ENCODE measurements around the gene CP. TPM values are rescaled to one million over a fixed set of nuclear protein-coding genes. Genes with fewer than 3 reads are reported as not detected.
A peak's percentile ranks its signal among the peaks of the same experiment; 100 is the strongest.
"Not testable (repeated sequence)": the region's sequence is repeated elsewhere in the genome, so short reads cannot be mapped to it uniquely, and the experiment has no call there.

CP gene
- total RNA-seq, 1 donor from 2014 or later: not detected

DNA sequence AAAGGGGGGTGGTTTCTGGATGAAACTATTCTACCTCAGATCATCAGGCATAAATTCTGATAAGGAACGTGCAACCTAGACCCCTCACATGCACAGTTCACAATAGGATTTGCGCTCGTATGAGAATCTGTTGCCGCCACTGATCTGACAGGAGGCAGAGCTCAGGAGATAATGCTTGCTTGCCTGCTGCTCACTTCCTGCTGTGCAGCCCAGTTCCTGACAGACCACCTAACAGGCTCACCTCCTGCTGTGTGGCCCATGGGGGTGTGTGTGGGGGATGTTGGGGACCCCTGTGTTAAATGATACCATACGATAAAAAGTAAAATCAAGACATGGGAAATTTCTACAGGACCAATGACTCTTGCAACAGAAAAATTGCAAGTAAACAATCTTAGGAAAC, 24.0 kb downstream of the CP start:
- Mint-ChIP-seq H3K4me1 (ENCODE audit: low read depth) (peaks cover 5% of the 10 kb centered on the region), H3K4me3 (no peak overlapping the region), H3K9me3 (no peaks in the 10 kb centered on the region), H3K27me3 (ENCODE audit: insufficient read depth) (peaks cover 43% of the 10 kb centered on the region), H3K36me3 (ENCODE audit: low read depth) (no peaks in the 10 kb centered on the region), H3K27ac (no peak overlapping the region)
- intact Hi-C loops (cut with micrococcal nuclease): no loop called here
- no peak for DNase-seq (ENCODE audit: low spot score)

- H3K4me1 Mint-ChIP-seq (ENCODE audit: low read depth); H3K9me3 Mint-ChIP-seq; H3K4me3 Mint-ChIP-seq; DNase-seq (ENCODE audit: low spot score); intact Hi-C loops (cut with micrococcal nuclease); H3K27ac Mint-ChIP-seq; H3K36me3 Mint-ChIP-seq (ENCODE audit: low read depth): not testable (repeated sequence)
- peaks cover 41% of the 10 kb centered on the region for H3K27me3 Mint-ChIP-seq (ENCODE audit: insufficient read depth)
Observed at GRCh38 chr3:149196805-149197592, 24.6 kb downstream of the CP start.

GRCh38 chr3:149195221-149195620, 26.4 kb downstream of the CP start:
- no peak for DNase-seq (ENCODE audit: low spot score)
- intact Hi-C loops (cut with micrococcal nuclease): loop anchor here (2.0 kb wide), 1 partner anchor 14 kb away; no protein-coding TSS in a partner anchor
- Mint-ChIP-seq H3K4me3 (no peak overlapping the region), H3K27ac (no peak overlapping the region), H3K36me3 (ENCODE audit: low read depth) (no peaks in the 10 kb centered on the region), H3K9me3 (no peaks in the 10 kb centered on the region), H3K27me3 (ENCODE audit: insufficient read depth) (peaks cover 47% of the 10 kb centered on the region), H3K4me1 (ENCODE audit: low read depth) (no peaks in the 10 kb centered on the region)

- Mint-ChIP-seq H3K4me1 (ENCODE audit: low read depth) (no peaks in the 10 kb centered on the region), H3K9me3 (no peaks in the 10 kb centered on the region), H3K4me3 (no peak overlapping the region), H3K27me3 (ENCODE audit: insufficient read depth) (peaks cover 50% of the 10 kb centered on the region), H3K27ac (no peak overlapping the region), H3K36me3 (ENCODE audit: low read depth) (no peaks in the 10 kb centered on the region)
- intact Hi-C loops (cut with micrococcal nuclease): no loop called here
- DNase-seq (ENCODE audit: low spot score): no peak
Observed at GRCh38 chr3:149188494-149188893, 33.1 kb downstream of the CP start.

DNA sequence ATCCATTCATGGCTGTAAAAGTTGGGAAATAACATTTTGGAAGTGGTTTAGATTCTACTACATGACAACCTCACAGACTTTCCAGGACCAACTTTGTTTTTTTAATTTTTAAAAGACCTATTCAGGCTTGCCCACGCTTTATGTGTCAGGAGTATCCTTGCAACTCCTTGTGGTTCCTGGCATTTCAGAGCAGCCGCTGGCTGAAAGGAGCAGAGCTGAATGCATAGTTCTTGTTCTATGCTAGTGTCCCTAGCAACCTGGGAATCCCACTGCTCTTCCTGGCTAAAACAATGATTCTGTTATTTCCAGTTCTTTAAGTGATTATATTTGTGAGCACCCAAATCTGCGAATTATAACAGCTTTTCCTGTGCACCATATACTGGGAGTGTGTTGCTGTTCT, 34.9 kb downstream of the CP start:
- Mint-ChIP-seq H3K9me3 (no peaks in the 10 kb centered on the region), H3K27me3 (ENCODE audit: insufficient read depth) (peaks cover 44% of the 10 kb centered on the region), H3K4me3 (no peak overlapping the region), H3K36me3 (ENCODE audit: low read depth) (no peaks in the 10 kb centered on the region), H3K27ac (no peak overlapping the region), H3K4me1 (ENCODE audit: low read depth) (no peaks in the 10 kb centered on the region)
- intact Hi-C loops (cut with micrococcal nuclease): no loop called here
- DNase-seq (ENCODE audit: low spot score): no peak

DNA sequence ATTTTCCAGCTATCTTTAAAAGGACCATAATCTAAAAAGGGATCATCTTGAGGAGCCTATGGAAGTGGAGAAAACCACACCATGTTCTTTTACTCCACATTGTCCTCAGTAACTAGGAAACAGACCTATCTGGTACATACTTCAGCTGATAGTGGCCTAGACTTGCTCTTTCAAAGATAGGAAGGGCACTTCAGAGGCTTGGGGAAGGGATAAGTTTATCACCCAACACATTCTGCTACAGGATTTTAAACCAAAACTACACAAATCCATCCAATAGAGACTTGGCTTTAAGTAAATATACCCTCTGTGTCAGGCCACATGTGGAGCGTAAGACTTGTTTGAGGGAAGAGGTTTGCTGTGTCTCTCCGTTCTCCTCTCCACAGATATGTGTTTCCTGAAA, 35.4 kb downstream of the CP start:
- no peak overlapping the region for H3K4me3 Mint-ChIP-seq
- no peaks in the 10 kb centered on the region for H3K36me3 Mint-ChIP-seq (ENCODE audit: low read depth)
- intact Hi-C loops (cut with micrococcal nuclease): no loop called here
- H3K27ac Mint-ChIP-seq: no peak overlapping the region
- no peaks in the 10 kb centered on the region for H3K9me3 Mint-ChIP-seq
- no peak for DNase-seq (ENCODE audit: low spot score)
- H3K4me1 Mint-ChIP-seq (ENCODE audit: low read depth): no peaks in the 10 kb centered on the region
- peaks cover 42% of the 10 kb centered on the region for H3K27me3 Mint-ChIP-seq (ENCODE audit: insufficient read depth)

DNA sequence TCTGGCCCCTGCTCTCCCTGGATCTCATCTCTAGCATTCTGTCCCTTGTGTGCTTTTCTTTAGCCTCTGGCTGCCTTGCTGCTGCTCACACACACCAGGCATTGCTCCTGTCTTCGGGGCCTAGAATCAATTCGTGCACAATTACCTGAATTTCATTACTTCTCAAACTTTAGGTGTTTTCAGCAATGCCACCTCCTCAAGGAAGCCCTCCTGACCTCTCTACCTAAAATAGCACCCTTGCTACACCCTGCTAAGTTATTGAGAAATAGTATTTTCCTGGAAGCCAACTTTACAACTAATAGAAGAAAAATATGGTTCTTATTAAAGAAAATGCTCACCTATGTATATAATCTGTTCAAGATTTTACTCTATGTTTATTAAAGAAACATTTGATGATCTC, 40.4 kb downstream of the CP start:
- no peaks in the 10 kb centered on the region for H3K4me1 Mint-ChIP-seq (ENCODE audit: low read depth)
- H3K9me3 Mint-ChIP-seq: no peaks in the 10 kb centered on the region
- H3K36me3 Mint-ChIP-seq (ENCODE audit: low read depth): peaks cover 5% of the 10 kb centered on the region
- H3K27me3 Mint-ChIP-seq (ENCODE audit: insufficient read depth): peaks cover 7% of the 10 kb centered on the region
- no peak overlapping the region for H3K27ac Mint-ChIP-seq
- no peak for DNase-seq (ENCODE audit: low spot score)
- intact Hi-C loops (cut with micrococcal nuclease): no loop called here
- no peak overlapping the region for H3K4me3 Mint-ChIP-seq

DNA sequence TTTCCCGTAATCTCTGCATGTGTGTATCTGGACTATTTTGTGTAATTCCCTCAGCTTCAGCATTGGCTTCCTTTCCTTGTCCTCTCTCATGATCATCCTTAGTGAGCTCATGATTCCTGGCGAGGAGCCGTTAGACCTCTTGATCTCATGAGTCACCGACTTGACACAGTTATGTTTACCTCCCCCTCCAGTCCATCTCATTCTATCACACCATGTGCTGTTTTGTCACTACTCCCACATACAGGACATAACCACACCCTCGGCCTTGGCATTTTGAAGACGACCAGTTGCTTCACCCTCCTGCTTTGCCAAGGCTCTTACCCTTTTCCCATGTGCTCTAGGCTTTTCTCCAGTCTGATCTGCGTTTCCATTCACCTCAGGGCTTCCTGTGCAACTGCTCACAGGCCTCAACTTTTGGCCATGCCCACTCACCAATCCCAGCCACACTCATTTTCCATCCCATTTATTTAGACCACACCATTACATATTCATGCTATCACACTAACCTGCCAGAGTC, 41.5 kb downstream of the CP start:
- Mint-ChIP-seq H3K4me3 (no peak overlapping the region), H3K27ac (no peak overlapping the region), H3K9me3 (no peaks in the 10 kb centered on the region), H3K4me1 (ENCODE audit: low read depth) (peaks cover 2% of the 10 kb centered on the region), H3K36me3 (ENCODE audit: low read depth) (peaks cover 8% of the 10 kb centered on the region), H3K27me3 (ENCODE audit: insufficient read depth) (no peaks in the 10 kb centered on the region)
- DNase-seq (ENCODE audit: low spot score): no peak
- intact Hi-C loops (cut with micrococcal nuclease): no loop called here

DNA sequence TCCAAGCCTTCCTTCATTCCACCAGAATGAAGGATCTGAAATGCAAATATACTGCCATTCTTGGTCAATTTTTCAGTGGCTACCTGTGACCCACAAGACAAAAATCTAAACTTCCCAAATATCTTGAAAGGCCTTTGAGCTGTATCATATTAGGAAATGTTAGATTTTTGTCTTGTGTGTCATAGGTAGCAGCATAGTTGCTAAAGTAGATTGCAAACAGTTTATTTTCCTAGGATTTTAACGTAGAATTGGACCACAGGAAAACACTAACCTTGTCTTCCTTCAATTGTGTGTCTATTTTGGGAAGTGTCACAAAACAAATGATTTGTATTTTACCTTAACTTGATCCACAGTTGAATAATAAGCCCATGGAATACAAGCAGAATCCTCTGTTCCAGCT, 42.4 kb downstream of the CP start:
- Mint-ChIP-seq H3K4me1 (ENCODE audit: low read depth) (peaks cover 8% of the 10 kb centered on the region), H3K4me3 (no peak overlapping the region), H3K27ac (no peak overlapping the region), H3K9me3 (no peaks in the 10 kb centered on the region), H3K36me3 (ENCODE audit: low read depth) (peaks cover 12% of the 10 kb centered on the region), H3K27me3 (ENCODE audit: insufficient read depth) (no peaks in the 10 kb centered on the region)
- DNase-seq (ENCODE audit: low spot score): no peak
- intact Hi-C loops (cut with micrococcal nuclease): no loop called here

GRCh38 chr3:149177122-149177521, 44.5 kb downstream of the CP start:
- intact Hi-C loops (cut with micrococcal nuclease): no loop called here
- no peak for DNase-seq (ENCODE audit: low spot score)

DNA sequence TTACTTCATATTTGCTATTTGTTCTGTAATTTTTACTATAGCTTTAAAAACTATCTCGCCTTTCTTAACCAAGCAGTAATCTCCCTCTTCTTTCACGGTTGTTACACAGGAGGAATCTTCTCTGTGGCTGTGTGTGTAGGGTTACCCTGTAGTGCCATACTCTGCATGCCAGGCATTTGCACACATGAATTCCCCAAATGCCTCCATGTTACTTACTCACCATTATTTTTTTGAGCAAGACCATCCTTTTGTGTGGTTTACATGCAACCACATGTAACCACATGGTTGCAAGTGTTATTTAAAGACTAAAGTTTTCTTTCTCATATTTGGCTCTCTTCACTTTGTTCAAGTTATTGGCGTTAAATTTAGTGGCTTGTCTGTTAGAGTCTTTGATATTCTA, 46.7 kb downstream of the CP start:
- Mint-ChIP-seq H3K9me3 (no peaks in the 10 kb centered on the region), H3K4me1 (ENCODE audit: low read depth) (peaks cover 8% of the 10 kb centered on the region), H3K36me3 (ENCODE audit: low read depth) (peaks cover 30% of the 10 kb centered on the region), H3K27me3 (ENCODE audit: insufficient read depth) (no peaks in the 10 kb centered on the region), H3K4me3 (no peak overlapping the region), H3K27ac (no peak overlapping the region)
- peak; percentile 2 for DNase-seq (ENCODE audit: low spot score)
- intact Hi-C loops (cut with micrococcal nuclease): loop anchor here (1.0 to 2.0 kb wide), 4 partner anchors 23 to 73 kb away; partner anchors contain the start of gene HPS3

More at GRCh38 chr3:149177122-149177521, 44.5 kb downstream of the CP start:
- Mint-ChIP-seq H3K9me3 (no peaks in the 10 kb centered on the region), H3K4me3 (no peak overlapping the region), H3K27ac (no peak overlapping the region), H3K27me3 (ENCODE audit: insufficient read depth) (no peaks in the 10 kb centered on the region), H3K36me3 (ENCODE audit: low read depth) (peaks cover 20% of the 10 kb centered on the region), H3K4me1 (ENCODE audit: low read depth) (peaks cover 8% of the 10 kb centered on the region)

GRCh38 chr3:149170672-149171071, 51.0 kb downstream of the CP start:
- H3K4me3 Mint-ChIP-seq: no peak overlapping the region
- no peaks in the 10 kb centered on the region for H3K27me3 Mint-ChIP-seq (ENCODE audit: insufficient read depth)
- DNase-seq (ENCODE audit: low spot score): no peak
- H3K36me3 Mint-ChIP-seq (ENCODE audit: low read depth): peaks cover 37% of the 10 kb centered on the region
- H3K9me3 Mint-ChIP-seq: no peaks in the 10 kb centered on the region
- H3K4me1 Mint-ChIP-seq (ENCODE audit: low read depth): peaks cover 8% of the 10 kb centered on the region
- intact Hi-C loops (cut with micrococcal nuclease): no loop called here
- no peak overlapping the region for H3K27ac Mint-ChIP-seq

DNA sequence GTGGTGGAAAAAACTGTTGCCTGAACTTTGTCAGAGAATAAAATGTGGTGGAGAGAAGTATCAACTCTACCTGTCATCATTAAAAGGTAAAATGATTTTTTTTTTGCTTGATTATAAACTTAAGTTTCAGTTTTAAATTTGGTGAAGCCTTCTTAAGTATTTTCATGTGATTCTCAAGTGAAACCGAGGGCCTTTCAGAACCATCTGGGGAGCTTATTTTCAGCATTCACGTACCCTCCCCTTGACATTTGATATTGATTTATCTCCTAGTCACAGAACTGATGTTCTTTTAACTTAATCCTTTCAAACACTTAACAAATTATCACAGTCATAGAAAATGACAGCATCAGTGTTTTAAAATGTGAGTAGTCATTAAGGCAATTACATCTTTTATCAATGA, 53.7 kb downstream of the CP start:
- DNase-seq (ENCODE audit: low spot score): no peak
- no peak overlapping the region for H3K4me3 Mint-ChIP-seq
- no peaks in the 10 kb centered on the region for H3K4me1 Mint-ChIP-seq (ENCODE audit: low read depth)
- no peak overlapping the region for H3K27ac Mint-ChIP-seq
- peaks cover 36% of the 10 kb centered on the region for H3K36me3 Mint-ChIP-seq (ENCODE audit: low read depth)
- intact Hi-C loops (cut with micrococcal nuclease): no loop called here
- no peaks in the 10 kb centered on the region for H3K9me3 Mint-ChIP-seq
- no peaks in the 10 kb centered on the region for H3K27me3 Mint-ChIP-seq (ENCODE audit: insufficient read depth)
